Natural killer cell (primary cell): Measurements from ENCODE around the gene KDM3A. TPM values are rescaled to one million over a fixed set of nuclear protein-coding genes. Genes with fewer than 3 reads are reported as not detected.

ENCODE experiments used
- ATAC-seq, 3 donors: fragments of 150-1000 bp in 2 of 3; fragments of 200-7000 bp in 1 of 3; cut with Tn5 transposase; 1 replicate in 1 of 3; 2 replicates in 2 of 3; pipeline ENCODE4 v1.10.0; 2021; ENCODE audit warnings: mild to moderate bottlenecking in 2 of 3, moderate library complexity in 2 of 3
- DNase-seq, 2 donors: peaks; one replicate each; pipeline versions ENCODE4 v3.0.0 to v3.0.0-alpha.2; 2013 to 2021; ENCODE audit warnings: mixed read lengths in 1 of 2
- H3K27ac ChIP-seq: one replicate; pipeline ENCODE4 v1.5.1; 2013; ENCODE audit warnings: mild to moderate bottlenecking, low read length
- H3K27me3 ChIP-seq: one replicate; pipeline ENCODE4 v1.6.1; 2013; ENCODE audit warnings: low read length; ENCODE audit not compliant: control insufficient read depth, insufficient read depth
- H3K36me3 ChIP-seq: one replicate; pipeline ENCODE4 v1.6.1; 2013; ENCODE audit warnings: low read length; ENCODE audit not compliant: control insufficient read depth, insufficient read depth
- H3K4me1 ChIP-seq: one replicate; pipeline ENCODE4 v1.6.1; 2013; ENCODE audit warnings: low read length; ENCODE audit not compliant: control insufficient read depth, insufficient read depth
- H3K4me3 ChIP-seq: one replicate; pipeline ENCODE4 v1.5.1; 2013; ENCODE audit warnings: low read length
- H3K9me3 ChIP-seq: one replicate; pipeline ENCODE4 v1.6.1; 2013; ENCODE audit warnings: low read length; ENCODE audit not compliant: control insufficient read depth, insufficient read depth
- H3K27ac Mint-ChIP-seq, 2 donors: one replicate each; pipeline ENCODE4 v1.8.0; 2022; ENCODE audit warnings: mild to moderate bottlenecking in 2 of 2, mixed read lengths in 2 of 2, moderate library complexity in 1 of 2
- H3K27me3 Mint-ChIP-seq, 2 donors: one replicate each; pipeline ENCODE4 v1.8.0; 2022; ENCODE audit warnings: low read depth in 2 of 2, mixed read lengths in 2 of 2
- H3K36me3 Mint-ChIP-seq: one replicate; pipeline ENCODE4 v1.8.0; 2022; ENCODE audit warnings: mixed read lengths
- H3K4me1 Mint-ChIP-seq, 2 donors: one replicate each; pipeline ENCODE4 v1.8.0; 2022; ENCODE audit warnings: mixed read lengths in 2 of 2
- H3K4me3 Mint-ChIP-seq: one replicate; pipeline ENCODE4 v1.8.0; 2022; ENCODE audit warnings: mild to moderate bottlenecking, moderate library complexity, mixed read lengths
- H3K9me3 Mint-ChIP-seq, 2 donors: one replicate each; pipeline ENCODE4 v1.8.0; 2022; ENCODE audit warnings: mixed read lengths in 2 of 2
- CTCF ChIP-seq: fragments of 200-600 bp; IDR thresholded peaks from one replicate; pipeline ENCODE4 v1.8.0; 2022; ENCODE audit warnings: antibody characterized with exemption
- WGBS: methylation state at CpG from one replicate; pipeline ENCODE4 v1.1.7; 2013; ENCODE audit warnings: missing lambda C conversion rate; ENCODE audit not compliant: insufficient coverage; 5-methylcytosine and 5-hydroxymethylcytosine counted together
- intact Hi-C: fragments of 100-400 bp; cut with micrococcal nuclease; formaldehyde crosslinking; loops from one replicate; pipeline ENCODE4 v1.14.2; 2022
- total RNA-seq, 4 donors: library from RNA; stranded (reverse); fragments of 120-200 nt in 1 of 4; gene quantifications; one replicate each; pipeline versions ENCODE4 v1.2.3 to v1.2.4, GENCODE V29; 2013 to 2022

KDM3A gene
- total RNA-seq, 3 donors from 2014 or later (not counting 1 experiment from before 2014, with no cell fraction given), result 172 to 195 (median 188) TPM

GRCh38 chr2:86426271-86426670, 14.9 kb upstream of the KDM3A start:
- Histone ChIP-seq H3K4me1 (no peaks in the 10 kb centered on the region), H3K27ac (no peak overlapping the region), H3K27me3 (peaks cover 12% of the 10 kb centered on the region), H3K36me3 (no peaks in the 10 kb centered on the region), H3K4me3 (no peak overlapping the region), H3K9me3 (no peaks in the 10 kb centered on the region)
- no peak overlapping the region for H3K27ac Mint-ChIP-seq
- intact Hi-C loops, result no loop called here
- H3K4me1 Mint-ChIP-seq, result no peaks in the 10 kb centered on the region
- no peak for TF ChIP-seq CTCF
- H3K36me3 Mint-ChIP-seq, result peaks cover 12% of the 10 kb centered on the region
- peaks cover 53 to 59% of the 10 kb centered on the region in 2 donors for H3K27me3 Mint-ChIP-seq
- WGBS, result 89% methylated on average over 4 of the region's 4 CpGs
- H3K9me3 Mint-ChIP-seq, result no peaks in the 10 kb centered on the region
- no peak for ATAC-seq
- H3K4me3 Mint-ChIP-seq, result no peak overlapping the region
- no peak for DNase-seq

GRCh38 chr2:86429335-86429734, 11.8 kb upstream of the KDM3A start:
- H3K4me1 ChIP-seq, result no peaks in the 10 kb centered on the region
- H3K4me3 ChIP-seq, result no peak overlapping the region
- peaks cover 12% of the 10 kb centered on the region for H3K36me3 Mint-ChIP-seq
- no peaks in the 10 kb centered on the region for H3K9me3 Mint-ChIP-seq
- intact Hi-C loops, result no loop called here
- no peak overlapping the region for H3K27ac Mint-ChIP-seq
- peaks cover 41 to 55% of the 10 kb centered on the region in 2 donors for H3K27me3 Mint-ChIP-seq
- no peaks in the 10 kb centered on the region for H3K36me3 ChIP-seq
- H3K27ac ChIP-seq, result no peak overlapping the region
- no peak for TF ChIP-seq CTCF
- H3K9me3 ChIP-seq, result no peaks in the 10 kb centered on the region
- 90% methylated on average over 1 of the region's 1 CpG for WGBS
- DNase-seq (no peak), ATAC-seq (no peak)
- no peaks in the 10 kb centered on the region for H3K4me1 Mint-ChIP-seq
- peaks cover 5% of the 10 kb centered on the region for H3K27me3 ChIP-seq
- no peak overlapping the region for H3K4me3 Mint-ChIP-seq

GRCh38 chr2:86430368-86430767, 10.8 kb upstream of the KDM3A start:
- WGBS, result no CpG with 5 or more reads among the region's 1 CpG
- no peak for TF ChIP-seq CTCF
- H3K4me1 Mint-ChIP-seq, result no peaks in the 10 kb centered on the region
- intact Hi-C loops, result no loop called here
- Histone ChIP-seq H3K4me3 (no peak overlapping the region), H3K36me3 (no peaks in the 10 kb centered on the region), H3K4me1 (no peaks in the 10 kb centered on the region), H3K9me3 (no peaks in the 10 kb centered on the region), H3K27ac (no peak overlapping the region), H3K27me3 (peaks cover 5% of the 10 kb centered on the region)
- H3K36me3 Mint-ChIP-seq, result peaks cover 12% of the 10 kb centered on the region
- no peak overlapping the region for H3K27ac Mint-ChIP-seq
- DNase-seq (no peak), ATAC-seq (no peak)
- no peaks in the 10 kb centered on the region for H3K9me3 Mint-ChIP-seq
- H3K4me3 Mint-ChIP-seq, result no peak overlapping the region
- peaks cover 36 to 51% of the 10 kb centered on the region in 2 donors for H3K27me3 Mint-ChIP-seq

- H3K9me3 ChIP-seq, result peaks cover 4% of the 10 kb centered on the region
- no CpG with 5 or more reads among the region's 1 CpG for WGBS
- no peak overlapping the region for H3K27ac ChIP-seq
- Mint-ChIP-seq H3K27me3 (peaks cover 40 to 46% of the 10 kb centered on the region in 2 donors), H3K4me3 (no peak overlapping the region), H3K27ac (no peak overlapping the region), H3K9me3 (peaks cover 2% of the 10 kb centered on the region in 2 donors), H3K36me3 (peaks cover 12% of the 10 kb centered on the region), H3K4me1 (no peaks in the 10 kb centered on the region)
- no peak for TF ChIP-seq CTCF
- peaks cover 5% of the 10 kb centered on the region for H3K27me3 ChIP-seq
- DNase-seq (no peak), ATAC-seq (no peak)
- H3K36me3 ChIP-seq, result no peaks in the 10 kb centered on the region
- H3K4me1 ChIP-seq, result no peaks in the 10 kb centered on the region
- intact Hi-C loops, result no loop called here
- H3K4me3 ChIP-seq, result no peak overlapping the region
These were observed 8.0 kb upstream of the KDM3A start for GRCh38 chr2:86433137-86433536.
